Loucy (cell line): ENCODE measurements around the gene CACNG6.

ENCODE experiments used
- H2AFZ ChIP-seq: fragments of 200-600 bp; sonication (generic); 2 replicates; pipeline ENCODE4 v1.6.0; 2016; ENCODE audit warnings: antibody characterized with exemption, mild to moderate bottlenecking, low read length, moderate library complexity
- H3F3A ChIP-seq: fragments of 200-600 bp; 2 replicates; pipeline ENCODE4 v1.6.0; 2016; ENCODE audit warnings: antibody characterized with exemption, low read depth, mild to moderate bottlenecking
- H3K27me3 ChIP-seq: fragments of 200-600 bp; sonication (generic); 2 replicates; pipeline ENCODE4 v1.6.1; 2014; ENCODE audit warnings: low read length, mild to moderate bottlenecking; ENCODE audit not compliant: insufficient read depth, poor library complexity, severe bottlenecking
- H3K36me3 ChIP-seq: fragments of 200-600 bp; sonication (generic); 2 replicates; pipeline ENCODE4 v1.6.1; 2016; ENCODE audit warnings: low read length; ENCODE audit not compliant: insufficient read depth
- H3K4me1 ChIP-seq: fragments of 200-600 bp; sonication (generic); 2 replicates; pipeline ENCODE4 v1.5.1; 2014; ENCODE audit warnings: low read length, mild to moderate bottlenecking; ENCODE audit not compliant: insufficient read depth, poor library complexity, severe bottlenecking
- H3K4me2 ChIP-seq: fragments of 200-600 bp; sonication (generic); 2 replicates; pipeline ENCODE4 v1.6.0; 2014; ENCODE audit warnings: antibody characterized with exemption, low read length, low read depth, mild to moderate bottlenecking; ENCODE audit not compliant: poor library complexity, severe bottlenecking
- H3K4me3 ChIP-seq: fragments of 200-600 bp; sonication (generic); 2 replicates; pipeline ENCODE4 v1.5.1; 2014; ENCODE audit warnings: low read length, mild to moderate bottlenecking, mixed read lengths; ENCODE audit not compliant: poor library complexity, severe bottlenecking
- H3K79me2 ChIP-seq: fragments of 200-600 bp; sonication (generic); 2 replicates; pipeline ENCODE4 v1.6.1; 2014; ENCODE audit warnings: low read length; ENCODE audit not compliant: insufficient read depth
- H3K9ac ChIP-seq: fragments of 200-600 bp; sonication (generic); 2 replicates; pipeline ENCODE4 v1.6.0; 2014; ENCODE audit warnings: mild to moderate bottlenecking, low read depth, low read length, moderate library complexity; ENCODE audit not compliant: poor library complexity, severe bottlenecking
- H3K9me2 ChIP-seq: fragments of 200-600 bp; sonication (generic); replicated peaks from 2 replicates; pipeline ENCODE4 v1.6.1; 2016; ENCODE audit warnings: low read depth, low read length, mixed read lengths
- H3K9me3 ChIP-seq: fragments of 200-600 bp; sonication (generic); 2 replicates; pipeline ENCODE4 v1.6.1; 2014; ENCODE audit warnings: mild to moderate bottlenecking, antibody characterized with exemption, low read length, low read depth; ENCODE audit not compliant: insufficient read depth
- H4K20me1 ChIP-seq: fragments of 200-600 bp; sonication (generic); 2 replicates; pipeline ENCODE4 v1.6.0; 2014; ENCODE audit warnings: antibody characterized with exemption, low read length, mild to moderate bottlenecking; ENCODE audit not compliant: insufficient read depth, poor library complexity, severe bottlenecking
- CTCF ChIP-seq: fragments of 200-600 bp; sonication (generic); conservative IDR thresholded peaks from 2 replicates; pipeline ENCODE4 v1.5.1; 2014; ENCODE audit warnings: mild to moderate bottlenecking, antibody characterized with exemption, low read length
- EZH2phosphoT487 ChIP-seq: fragments of 200-600 bp; IDR thresholded peaks from 2 replicates; pipeline ENCODE4 v1.6.1; 2018; ENCODE audit warnings: antibody characterized with exemption, mild to moderate bottlenecking, moderate library complexity, borderline replicate concordance

The CACNG6 gene

GRCh38 chr19:53980539-53981375 lies 10.7 kb upstream of the CACNG6 start:
- H3K79me2 ChIP-seq = no peaks in the 10 kb centered on the region
- no peaks in the 10 kb centered on the region for H3K9me3 ChIP-seq
- no peaks in the 10 kb centered on the region for H3K27me3 ChIP-seq
- H2AFZ ChIP-seq = no peak overlapping the region
- no peaks in the 10 kb centered on the region for H3K9me2 ChIP-seq
- H3K9ac ChIP-seq = no peak overlapping the region
- no peaks in the 10 kb centered on the region for H4K20me1 ChIP-seq
- no peak overlapping the region for H3K4me3 ChIP-seq
- no peaks in the 10 kb centered on the region for H3K36me3 ChIP-seq
- no peaks in the 10 kb centered on the region for H3K4me1 ChIP-seq
- no peaks in the 10 kb centered on the region for H3F3A ChIP-seq
- TF ChIP-seq CTCF = no peak
- no peak for TF ChIP-seq EZH2phosphoT487
- H3K4me2 ChIP-seq = no peak overlapping the region

GRCh38 chr19:53981376-53981951 lies 10.0 kb upstream of the CACNG6 start:
- H3K4me3 ChIP-seq = no peak overlapping the region
- no peak overlapping the region for H3K9ac ChIP-seq
- H3K4me2 ChIP-seq = no peak overlapping the region

GRCh38 chr19:53982001-53982451 lies 9.4 kb upstream of the CACNG6 start:
- H3F3A ChIP-seq = no peaks in the 10 kb centered on the region
- H3K27me3 ChIP-seq = no peaks in the 10 kb centered on the region
- H3K9me3 ChIP-seq = no peaks in the 10 kb centered on the region
- H3K79me2 ChIP-seq = no peaks in the 10 kb centered on the region
- no peaks in the 10 kb centered on the region for H4K20me1 ChIP-seq
- H3K9me2 ChIP-seq = no peaks in the 10 kb centered on the region
- no peaks in the 10 kb centered on the region for H3K36me3 ChIP-seq
- no peak overlapping the region for H3K9ac ChIP-seq
- H2AFZ ChIP-seq = no peak overlapping the region
- H3K4me1 ChIP-seq = no peaks in the 10 kb centered on the region
- TF ChIP-seq EZH2phosphoT487 (no peak), CTCF (no peak)
- H3K4me2 ChIP-seq = no peak overlapping the region
- H3K4me3 ChIP-seq = no peak overlapping the region

More at GRCh38 chr19:53981376-53981951, 10.0 kb upstream of the CACNG6 start:
- Histone ChIP-seq H3K9me2 (no peaks in the 10 kb centered on the region), H3K27me3 (no peaks in the 10 kb centered on the region), H3K79me2 (no peaks in the 10 kb centered on the region), H2AFZ (no peak overlapping the region), H3K36me3 (no peaks in the 10 kb centered on the region), H3F3A (no peaks in the 10 kb centered on the region), H3K4me1 (no peaks in the 10 kb centered on the region), H4K20me1 (no peaks in the 10 kb centered on the region), H3K9me3 (no peaks in the 10 kb centered on the region)
- TF ChIP-seq CTCF = no peak
- no peak for TF ChIP-seq EZH2phosphoT487
